ENCODE measurements around the gene PCDHGC4.

The PCDHGC4 gene

GRCh38 chr5:141503681-141504080 lies 18.9 kb downstream of the PCDHGC4 start:
- 96 to 97% methylated on average over 2 of the region's 2 CpGs for WGBS, 2 experiments
- H3K36me3 ChIP-seq (ENCODE audit: control insufficient read depth, insufficient read depth, low read length), result peaks cover 7% of the 10 kb centered on the region

GRCh38 chr5:141504216-141504615 lies 19.4 kb downstream of the PCDHGC4 start:
- H3K9me3 ChIP-seq (ENCODE audit: control insufficient read depth, low read length), result no peaks in the 10 kb centered on the region
- H3K4me1 ChIP-seq (ENCODE audit: control insufficient read depth, insufficient read depth, low read length), result peaks cover 27% of the 10 kb centered on the region
- no peaks in the 10 kb centered on the region for H3K27me3 ChIP-seq (ENCODE audit: control insufficient read depth, insufficient read depth, low read length, poor library complexity, severe bottlenecking)
- no peak overlapping the region for H3K4me3 ChIP-seq (ENCODE audit: insufficient read depth, low read depth, low read length)
- WGBS, 2 experiments, result 96% methylated on average over 4 of the region's 4 CpGs
- no peak overlapping the region for H3K27ac ChIP-seq (ENCODE audit: insufficient read depth, low read depth, low read length, poor library complexity, severe bottlenecking)
- peaks cover 7% of the 10 kb centered on the region for H3K36me3 ChIP-seq (ENCODE audit: control insufficient read depth, insufficient read depth, low read length)

More at GRCh38 chr5:141503681-141504080, 18.9 kb downstream of the PCDHGC4 start:
- Histone ChIP-seq H3K4me3 (ENCODE audit: insufficient read depth, low read depth, low read length) (no peak overlapping the region), H3K4me1 (ENCODE audit: control insufficient read depth, insufficient read depth, low read length) (peaks cover 24% of the 10 kb centered on the region), H3K27ac (ENCODE audit: insufficient read depth, low read depth, low read length, poor library complexity, severe bottlenecking) (no peak overlapping the region), H3K9me3 (ENCODE audit: control insufficient read depth, low read length) (no peaks in the 10 kb centered on the region), H3K27me3 (ENCODE audit: control insufficient read depth, insufficient read depth, low read length, poor library complexity, severe bottlenecking) (no peaks in the 10 kb centered on the region)

GRCh38 chr5:141506381-141507155 lies 21.7 kb downstream of the PCDHGC4 start:
- WGBS, 2 experiments, result 95% methylated on average over 7 to 8 of the region's 8 CpGs
- H3K27me3 ChIP-seq (ENCODE audit: control insufficient read depth, insufficient read depth, low read length, poor library complexity, severe bottlenecking), result no peaks in the 10 kb centered on the region
- no peak overlapping the region for H3K4me3 ChIP-seq (ENCODE audit: insufficient read depth, low read depth, low read length)
- no peaks in the 10 kb centered on the region for H3K9me3 ChIP-seq (ENCODE audit: control insufficient read depth, low read length)
- H3K27ac ChIP-seq (ENCODE audit: insufficient read depth, low read depth, low read length, poor library complexity, severe bottlenecking), result peak overlapping the region; percentile 44
- peaks cover 33% of the 10 kb centered on the region for H3K4me1 ChIP-seq (ENCODE audit: control insufficient read depth, insufficient read depth, low read length)
- peaks cover 29% of the 10 kb centered on the region for H3K36me3 ChIP-seq (ENCODE audit: control insufficient read depth, insufficient read depth, low read length)

GRCh38 chr5:141507387-141508091 lies 22.7 kb downstream of the PCDHGC4 start:
- Histone ChIP-seq H3K9me3 (ENCODE audit: control insufficient read depth, low read length) (no peaks in the 10 kb centered on the region), H3K4me1 (ENCODE audit: control insufficient read depth, insufficient read depth, low read length) (peaks cover 30% of the 10 kb centered on the region), H3K27me3 (ENCODE audit: control insufficient read depth, insufficient read depth, low read length, poor library complexity, severe bottlenecking) (no peaks in the 10 kb centered on the region), H3K27ac (ENCODE audit: insufficient read depth, low read depth, low read length, poor library complexity, severe bottlenecking) (peak overlapping the region; percentile 80), H3K36me3 (ENCODE audit: control insufficient read depth, insufficient read depth, low read length) (peaks cover 35% of the 10 kb centered on the region), H3K4me3 (ENCODE audit: insufficient read depth, low read depth, low read length) (peak overlapping the region; percentile 2)
- WGBS, 2 experiments, result 55 to 59% methylated on average over 8 to 11 of the region's 11 CpGs

GRCh38 chr5:141508440-141508797 lies 23.6 kb downstream of the PCDHGC4 start:
- Histone ChIP-seq H3K36me3 (ENCODE audit: control insufficient read depth, insufficient read depth, low read length) (peaks cover 35% of the 10 kb centered on the region), H3K9me3 (ENCODE audit: control insufficient read depth, low read length) (no peaks in the 10 kb centered on the region), H3K27me3 (ENCODE audit: control insufficient read depth, insufficient read depth, low read length, poor library complexity, severe bottlenecking) (no peaks in the 10 kb centered on the region), H3K4me3 (ENCODE audit: insufficient read depth, low read depth, low read length) (no peak overlapping the region), H3K4me1 (ENCODE audit: control insufficient read depth, insufficient read depth, low read length) (peaks cover 36% of the 10 kb centered on the region), H3K27ac (ENCODE audit: insufficient read depth, low read depth, low read length, poor library complexity, severe bottlenecking) (peak overlapping the region; percentile 80)
- 13 to 14% methylated on average over 9 of the region's 9 CpGs for WGBS, 2 experiments

- Histone ChIP-seq H3K4me3 (ENCODE audit: insufficient read depth, low read depth, low read length) (peak overlapping the region; percentile 1), H3K9me3 (ENCODE audit: control insufficient read depth, low read length) (no peaks in the 10 kb centered on the region), H3K4me1 (ENCODE audit: control insufficient read depth, insufficient read depth, low read length) (peaks cover 37% of the 10 kb centered on the region), H3K36me3 (ENCODE audit: control insufficient read depth, insufficient read depth, low read length) (peaks cover 35% of the 10 kb centered on the region), H3K27ac (ENCODE audit: insufficient read depth, low read depth, low read length, poor library complexity, severe bottlenecking) (peak overlapping the region; percentile 80), H3K27me3 (ENCODE audit: control insufficient read depth, insufficient read depth, low read length, poor library complexity, severe bottlenecking) (no peaks in the 10 kb centered on the region)
- WGBS, 2 experiments, result 16% methylated on average over 17 to 21 of the region's 23 CpGs
These were observed 24.2 kb downstream of the PCDHGC4 start for GRCh38 chr5:141508798-141509611.

GRCh38 chr5:141510160-141510559 lies 25.3 kb downstream of the PCDHGC4 start:
- Histone ChIP-seq H3K9me3 (ENCODE audit: control insufficient read depth, low read length) (no peaks in the 10 kb centered on the region), H3K27ac (ENCODE audit: insufficient read depth, low read depth, low read length, poor library complexity, severe bottlenecking) (no peak overlapping the region), H3K27me3 (ENCODE audit: control insufficient read depth, insufficient read depth, low read length, poor library complexity, severe bottlenecking) (no peaks in the 10 kb centered on the region), H3K4me1 (ENCODE audit: control insufficient read depth, insufficient read depth, low read length) (peaks cover 49% of the 10 kb centered on the region), H3K4me3 (ENCODE audit: insufficient read depth, low read depth, low read length) (no peak overlapping the region), H3K36me3 (ENCODE audit: control insufficient read depth, insufficient read depth, low read length) (peaks cover 31% of the 10 kb centered on the region)
- 94 to 96% methylated on average over 9 of the region's 9 CpGs for whole genome bisulfite sequencing, 2 experiments

GRCh38 chr5:141510850-141511601 lies 26.2 kb downstream of the PCDHGC4 start:
- WGBS, 2 experiments, result 92% methylated on average over 14 of the region's 14 CpGs
- Histone ChIP-seq H3K27ac (ENCODE audit: insufficient read depth, low read depth, low read length, poor library complexity, severe bottlenecking) (no peak overlapping the region), H3K4me1 (ENCODE audit: control insufficient read depth, insufficient read depth, low read length) (peaks cover 57% of the 10 kb centered on the region)

GRCh38 chr5:141511771-141512325 lies 27.0 kb downstream of the PCDHGC4 start:
- Histone ChIP-seq H3K4me3 (ENCODE audit: insufficient read depth, low read depth, low read length) (peak overlapping the region; percentile 6), H3K36me3 (ENCODE audit: control insufficient read depth, insufficient read depth, low read length) (peaks cover 28% of the 10 kb centered on the region), H3K27ac (ENCODE audit: insufficient read depth, low read depth, low read length, poor library complexity, severe bottlenecking) (peak overlapping the region; percentile 26), H3K4me1 (ENCODE audit: control insufficient read depth, insufficient read depth, low read length) (peaks cover 62% of the 10 kb centered on the region), H3K9me3 (ENCODE audit: control insufficient read depth, low read length) (no peaks in the 10 kb centered on the region), H3K27me3 (ENCODE audit: control insufficient read depth, insufficient read depth, low read length, poor library complexity, severe bottlenecking) (no peaks in the 10 kb centered on the region)
- 88 to 94% methylated on average over 3 to 4 of the region's 4 CpGs for WGBS, 2 experiments

More at GRCh38 chr5:141510850-141511601, 26.2 kb downstream of the PCDHGC4 start:
- Histone ChIP-seq H3K27me3 (ENCODE audit: control insufficient read depth, insufficient read depth, low read length, poor library complexity, severe bottlenecking) (no peaks in the 10 kb centered on the region), H3K36me3 (ENCODE audit: control insufficient read depth, insufficient read depth, low read length) (peaks cover 28% of the 10 kb centered on the region), H3K4me3 (ENCODE audit: insufficient read depth, low read depth, low read length) (no peak overlapping the region), H3K9me3 (ENCODE audit: control insufficient read depth, low read length) (no peaks in the 10 kb centered on the region)

Data from ectodermal cell (in vitro differentiated cells).